Measurements from ENCODE around the gene TMEM270. TPM values are rescaled to one million over a fixed set of nuclear protein-coding genes. Genes with fewer than 3 reads are reported as not detected.

Gene TMEM270
- total RNA-seq, 2 donors from 2014 or later = not detected

DNA sequence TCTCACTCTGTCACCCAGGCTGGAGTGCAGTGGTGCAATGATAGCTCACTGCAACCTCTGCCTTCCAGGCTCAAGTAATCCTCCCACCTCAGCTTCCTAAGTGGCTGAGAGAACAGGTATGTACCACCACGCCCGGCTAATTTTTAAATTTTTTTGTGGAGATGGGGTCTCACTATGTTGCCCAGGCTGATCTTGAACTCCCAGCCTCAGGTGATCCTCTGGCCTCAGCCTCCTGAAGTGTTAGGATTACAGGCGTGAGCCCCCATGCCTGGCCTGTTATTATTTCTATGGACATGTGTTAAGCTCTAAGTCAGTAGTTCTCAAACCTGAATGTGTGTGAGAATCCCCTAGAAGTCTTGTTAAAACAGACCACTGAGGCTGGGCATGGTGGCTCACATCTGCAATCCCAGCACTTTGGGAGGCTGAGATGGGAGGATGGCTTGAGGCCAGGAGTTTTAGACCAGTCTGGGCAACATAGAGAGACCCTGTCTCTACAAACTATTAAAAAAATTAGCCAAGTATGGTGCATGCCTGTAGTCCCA, 24.5 kb downstream of the TMEM270 start:
- no peaks in the 10 kb centered on the region for H3K9me3 ChIP-seq (ENCODE audit: control insufficient read depth, low read length)
- 93% methylated on average over 3 of the region's 3 CpGs; no CpG with 5 or more reads in 1 of the 2 experiments for WGBS, 2 experiments (ENCODE audit: insufficient coverage in 1 of 2, insufficient read length in 1 of 2)
- Mint-ChIP-seq H3K36me3 (ENCODE audit: low read depth) (no peaks in the 10 kb centered on the region), H3K27ac (no peak overlapping the region), H3K27me3 (ENCODE audit: insufficient read depth) (peaks cover 43% of the 10 kb centered on the region), H3K4me1 (peaks cover 28% of the 10 kb centered on the region), H3K4me3 (no peak overlapping the region), H3K9me3 (no peaks in the 10 kb centered on the region)
- H3K9ac ChIP-seq (ENCODE audit: extremely low read depth, low read length, poor library complexity, severe bottlenecking) = no peak overlapping the region
- no peak for DNase-seq
- no peak for TF ChIP-seq CTCF (conservative IDR thresholded peaks at IDR 0.05)
- no peaks in the 10 kb centered on the region for H3K36me3 ChIP-seq (ENCODE audit: control insufficient read depth, insufficient read depth, low read length)
- no peak overlapping the region for H3K27ac ChIP-seq (ENCODE audit: low read depth, low read length)
- no peak overlapping the region for H3K4me3 ChIP-seq (ENCODE audit: low read length)
- peaks cover 30% of the 10 kb centered on the region for H3K27me3 ChIP-seq (ENCODE audit: control insufficient read depth, insufficient read depth, low read length, poor library complexity, severe bottlenecking)
- peaks cover 16% of the 10 kb centered on the region for H3K4me1 ChIP-seq (ENCODE audit: control insufficient read depth, insufficient read depth, low read length)

GRCh38 chr7:73885975-73886798, 25.2 kb downstream of the TMEM270 start:
- H3K4me1 Mint-ChIP-seq = peaks cover 28% of the 10 kb centered on the region
- H3K36me3 ChIP-seq (ENCODE audit: control insufficient read depth, insufficient read depth, low read length) = no peaks in the 10 kb centered on the region
- TF ChIP-seq CTCF (conservative IDR thresholded peaks at IDR 0.05) = no peak
- H3K27me3 ChIP-seq (ENCODE audit: control insufficient read depth, insufficient read depth, low read length, poor library complexity, severe bottlenecking) = peaks cover 25% of the 10 kb centered on the region
- peaks cover 16% of the 10 kb centered on the region for H3K4me1 ChIP-seq (ENCODE audit: control insufficient read depth, insufficient read depth, low read length)
- no peak overlapping the region for H3K4me3 ChIP-seq (ENCODE audit: low read length)
- H3K9me3 Mint-ChIP-seq = no peaks in the 10 kb centered on the region
- no peak overlapping the region for H3K4me3 Mint-ChIP-seq
- H3K36me3 Mint-ChIP-seq (ENCODE audit: low read depth) = no peaks in the 10 kb centered on the region
- H3K9ac ChIP-seq (ENCODE audit: extremely low read depth, low read length, poor library complexity, severe bottlenecking) = peak overlapping the region; percentile 59
- no peaks in the 10 kb centered on the region for H3K9me3 ChIP-seq (ENCODE audit: control insufficient read depth, low read length)
- DNase-seq = peak; percentile 82
- H3K27me3 Mint-ChIP-seq (ENCODE audit: insufficient read depth) = peaks cover 39% of the 10 kb centered on the region
- 67 to 70% methylated on average over 18 to 25 of the region's 25 CpGs for WGBS, 2 experiments (ENCODE audit: insufficient coverage in 1 of 2, insufficient read length in 1 of 2)
- H3K27ac Mint-ChIP-seq = peak overlapping the region; percentile 79
- peak overlapping the region; percentile 89 for H3K27ac ChIP-seq (ENCODE audit: low read depth, low read length)

- Histone ChIP-seq H3K36me3 (ENCODE audit: control insufficient read depth, insufficient read depth, low read length) (no peaks in the 10 kb centered on the region), H3K9ac (ENCODE audit: extremely low read depth, low read length, poor library complexity, severe bottlenecking) (peak overlapping the region; percentile 39), H3K4me3 (ENCODE audit: low read length) (no peak overlapping the region), H3K9me3 (ENCODE audit: control insufficient read depth, low read length) (no peaks in the 10 kb centered on the region), H3K27me3 (ENCODE audit: control insufficient read depth, insufficient read depth, low read length, poor library complexity, severe bottlenecking) (peaks cover 17% of the 10 kb centered on the region), H3K27ac (ENCODE audit: low read depth, low read length) (no peak overlapping the region), H3K4me1 (ENCODE audit: control insufficient read depth, insufficient read depth, low read length) (peaks cover 16% of the 10 kb centered on the region)
- WGBS, 2 experiments (ENCODE audit: insufficient coverage in 1 of 2, insufficient read length in 1 of 2) = 78 to 100% methylated on average over 1 to 5 of the region's 5 CpGs
- H3K4me1 Mint-ChIP-seq = peaks cover 23% of the 10 kb centered on the region
- peak overlapping the region; percentile 67 for H3K27ac Mint-ChIP-seq
- no peaks in the 10 kb centered on the region for H3K36me3 Mint-ChIP-seq (ENCODE audit: low read depth)
- H3K27me3 Mint-ChIP-seq (ENCODE audit: insufficient read depth) = peaks cover 31% of the 10 kb centered on the region
- no peak overlapping the region for H3K4me3 Mint-ChIP-seq
- no peak for DNase-seq
- TF ChIP-seq CTCF (conservative IDR thresholded peaks at IDR 0.05) = no peak
- H3K9me3 Mint-ChIP-seq = no peaks in the 10 kb centered on the region
Measured at GRCh38 chr7:73887762-73888161, 26.8 kb downstream of the TMEM270 start.

All from endodermal cell (in vitro differentiated cells).